Osteoblast (primary cell): ENCODE measurements around the gene MEG3. TPM values are rescaled to one million over a fixed set of nuclear protein-coding genes. Genes with fewer than 3 reads are reported as not detected.

Source experiments
- DNase-seq: peaks from one replicate; pipeline ENCODE4 v3.0.0; 2011; ENCODE audit warnings: low spot score, mixed read lengths; ENCODE audit not compliant: insufficient read length; ENCODE audit errors: missing footprints
- H2AFZ ChIP-seq: 2 replicates; pipeline ENCODE4 v1.6.0; 2011; ENCODE audit warnings: mild to moderate bottlenecking, low read length
- H3K27ac ChIP-seq: 2 replicates; pipeline ENCODE4 v1.5.1; 2011; ENCODE audit warnings: mild to moderate bottlenecking, low read depth, low read length, moderate library complexity
- H3K27me3 ChIP-seq: 2 replicates; pipeline ENCODE4 v1.6.0; 2012; ENCODE audit warnings: mild to moderate bottlenecking, control low read depth, inconsistent platforms, low read length, moderate library complexity; ENCODE audit not compliant: insufficient read depth
- H3K36me3 ChIP-seq: 2 replicates; pipeline ENCODE4 v1.5.1; 2011; ENCODE audit warnings: mild to moderate bottlenecking, low read length, control low read depth, moderate library complexity; ENCODE audit not compliant: insufficient read depth
- H3K4me1 ChIP-seq: 2 replicates; pipeline ENCODE4 v1.5.1; 2011; ENCODE audit warnings: mild to moderate bottlenecking, low read length, control low read depth, moderate library complexity; ENCODE audit not compliant: insufficient read depth
- H3K4me2 ChIP-seq: 2 replicates; pipeline ENCODE4 v1.6.0; 2011; ENCODE audit warnings: mild to moderate bottlenecking, low read length; ENCODE audit not compliant: insufficient read depth
- H3K4me3 ChIP-seq: fragments of 200-600 bp; sonication (generic); 3 replicates; pipeline ENCODE4 v1.5.1; 2012; ENCODE audit warnings: mild to moderate bottlenecking, low read length, inconsistent platforms; ENCODE audit not compliant: insufficient read depth
- H3K79me2 ChIP-seq: 2 replicates; pipeline ENCODE4 v1.6.0; 2012; ENCODE audit warnings: mild to moderate bottlenecking, low read length, control low read depth, inconsistent platforms; ENCODE audit not compliant: insufficient read depth
- H3K9me3 ChIP-seq: 2 replicates; pipeline ENCODE4 v1.5.1; 2011; ENCODE audit warnings: low read depth, low read length, control low read depth
- H4K20me1 ChIP-seq: 2 replicates; pipeline ENCODE4 v1.6.0; 2012; ENCODE audit warnings: mild to moderate bottlenecking, low read length, control low read depth; ENCODE audit not compliant: insufficient read depth
- total RNA-seq: library from RNA; depleted of rRNA; stranded (reverse); fragments of >200 nt; gene quantifications from 2 replicates; pipeline ENCODE4 v1.2.3, GENCODE V29; 2012
- TF ChIP-seq, protein P1 (sequence below): IDR thresholded peaks from 2 replicates; pipeline ENCODE4 v1.5.1; 2011; ENCODE audit warnings: mild to moderate bottlenecking, low read depth, low read length, moderate library complexity; ENCODE audit errors: extremely low read depth

The MEG3 gene
- total RNA-seq, 1 donor, result 200 TPM

DNA sequence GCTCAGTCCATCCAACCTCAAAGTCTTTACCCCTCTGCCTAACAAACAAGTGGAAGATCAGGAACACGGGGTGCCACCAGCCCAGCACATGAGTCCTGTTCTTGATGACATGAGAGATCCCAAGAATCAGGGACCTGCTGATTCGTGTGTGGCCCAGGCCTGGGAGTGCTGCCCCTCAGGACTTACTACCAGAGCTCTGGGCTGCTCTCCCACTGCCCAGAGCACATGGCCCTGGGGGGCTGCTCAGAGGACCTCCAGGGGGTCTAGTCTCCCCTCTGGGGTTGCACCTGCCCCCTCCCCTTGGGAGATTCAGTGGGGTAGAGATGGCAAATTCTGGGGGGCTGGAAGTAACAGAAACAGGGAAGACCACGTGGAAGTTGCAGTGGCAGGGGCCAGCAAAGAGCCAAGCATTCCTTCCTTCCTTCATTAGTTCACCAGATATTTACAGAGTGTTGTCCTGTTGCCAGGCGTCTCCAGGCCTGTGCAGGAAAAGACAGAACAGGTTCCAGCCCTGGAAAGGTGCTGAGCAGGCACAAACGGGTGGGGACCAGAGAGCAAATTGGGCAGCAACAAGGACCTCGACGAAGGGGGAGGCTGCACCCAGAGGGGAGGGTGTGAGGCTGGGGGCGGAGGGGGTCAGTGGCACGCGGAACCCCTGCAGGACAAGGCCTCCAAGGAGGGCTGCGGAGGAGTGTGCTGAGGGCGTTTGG is 45.1 kb upstream of the MEG3 start:
- no peak for DNase-seq
- Histone ChIP-seq H3K27me3 (peaks cover 47% of the 10 kb centered on the region), H3K9me3 (no peaks in the 10 kb centered on the region), H2AFZ (no peak overlapping the region), H3K4me3 (no peak overlapping the region), H3K4me2 (no peak overlapping the region), H3K4me1 (no peaks in the 10 kb centered on the region), H3K79me2 (no peaks in the 10 kb centered on the region), H3K36me3 (no peaks in the 10 kb centered on the region), H4K20me1 (no peaks in the 10 kb centered on the region), H3K27ac (no peak overlapping the region)
- TF ChIP-seq, protein P1, sequence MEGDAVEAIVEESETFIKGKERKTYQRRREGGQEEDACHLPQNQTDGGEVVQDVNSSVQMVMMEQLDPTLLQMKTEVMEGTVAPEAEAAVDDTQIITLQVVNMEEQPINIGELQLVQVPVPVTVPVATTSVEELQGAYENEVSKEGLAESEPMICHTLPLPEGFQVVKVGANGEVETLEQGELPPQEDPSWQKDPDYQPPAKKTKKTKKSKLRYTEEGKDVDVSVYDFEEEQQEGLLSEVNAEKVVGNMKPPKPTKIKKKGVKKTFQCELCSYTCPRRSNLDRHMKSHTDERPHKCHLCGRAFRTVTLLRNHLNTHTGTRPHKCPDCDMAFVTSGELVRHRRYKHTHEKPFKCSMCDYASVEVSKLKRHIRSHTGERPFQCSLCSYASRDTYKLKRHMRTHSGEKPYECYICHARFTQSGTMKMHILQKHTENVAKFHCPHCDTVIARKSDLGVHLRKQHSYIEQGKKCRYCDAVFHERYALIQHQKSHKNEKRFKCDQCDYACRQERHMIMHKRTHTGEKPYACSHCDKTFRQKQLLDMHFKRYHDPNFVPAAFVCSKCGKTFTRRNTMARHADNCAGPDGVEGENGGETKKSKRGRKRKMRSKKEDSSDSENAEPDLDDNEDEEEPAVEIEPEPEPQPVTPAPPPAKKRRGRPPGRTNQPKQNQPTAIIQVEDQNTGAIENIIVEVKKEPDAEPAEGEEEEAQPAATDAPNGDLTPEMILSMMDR, result no peak

DNA sequence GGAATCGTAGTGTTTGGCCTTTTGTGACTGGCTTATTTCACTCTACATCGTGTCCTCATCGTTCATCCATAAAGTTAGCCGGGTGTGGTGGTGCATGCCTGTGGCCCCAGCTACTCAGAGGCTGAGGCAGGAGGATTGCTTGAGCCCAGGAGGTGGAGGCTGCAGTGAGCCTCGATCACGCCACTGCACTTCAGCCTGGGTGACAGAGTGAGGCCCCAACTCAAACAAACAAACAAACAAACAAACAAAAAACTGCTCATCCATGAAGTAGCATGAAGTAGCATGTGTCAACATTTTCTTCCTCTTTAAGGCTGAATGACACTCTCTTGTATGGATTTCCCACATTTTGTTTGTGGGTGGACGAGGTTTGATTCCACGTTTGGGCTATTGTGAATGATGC is 44.0 kb upstream of the MEG3 start:
- H3K79me2 ChIP-seq, result no peaks in the 10 kb centered on the region
- DNase-seq, result no peak
- H3K4me3 ChIP-seq, result no peak overlapping the region
- no peaks in the 10 kb centered on the region for H3K9me3 ChIP-seq
- no peak overlapping the region for H3K27ac ChIP-seq
- no peaks in the 10 kb centered on the region for H4K20me1 ChIP-seq
- H3K36me3 ChIP-seq, result no peaks in the 10 kb centered on the region
- peaks cover 49% of the 10 kb centered on the region for H3K27me3 ChIP-seq
- H3K4me2 ChIP-seq, result no peak overlapping the region
- no peaks in the 10 kb centered on the region for H3K4me1 ChIP-seq
- H2AFZ ChIP-seq, result no peak overlapping the region
- TF ChIP-seq, protein P1, result no peak

DNA sequence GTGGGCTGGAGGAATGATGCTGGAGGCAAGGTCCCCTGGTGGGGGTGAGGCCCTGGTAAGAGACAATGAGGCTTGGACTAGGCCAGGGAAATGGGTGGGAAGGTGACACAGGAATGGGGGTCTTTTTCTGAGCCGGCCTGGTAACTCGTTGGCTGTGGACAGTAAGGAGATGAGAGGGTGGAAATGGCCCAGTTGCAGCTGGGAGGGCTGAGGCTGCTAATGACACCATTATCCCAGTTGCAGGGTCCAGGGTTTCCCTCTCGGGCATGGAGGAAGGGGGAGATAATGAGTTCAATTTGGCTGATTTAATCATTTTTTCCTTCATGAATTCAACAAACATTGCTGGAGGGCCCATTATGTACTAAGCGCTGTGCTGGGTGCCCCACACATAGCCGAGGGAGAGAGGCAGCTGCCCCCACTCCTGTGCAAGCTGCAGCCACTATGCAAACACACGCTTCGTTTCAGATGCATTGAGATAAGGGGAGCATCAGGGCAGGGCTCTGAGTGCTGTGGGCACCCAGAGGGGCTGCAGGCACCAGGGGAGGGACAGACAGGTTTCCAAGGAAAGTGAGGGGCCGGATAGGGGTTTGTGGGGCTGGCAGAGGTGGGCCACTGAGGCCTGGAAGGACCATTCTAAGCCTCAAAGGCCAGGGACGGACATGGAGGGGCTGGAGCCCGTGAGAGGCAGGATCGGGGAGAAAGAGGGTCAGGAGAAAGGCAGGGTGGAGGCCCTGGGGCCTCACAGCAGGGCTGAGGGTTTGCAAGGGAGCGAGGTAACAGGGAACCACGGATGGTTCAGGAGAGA is 43.2 kb upstream of the MEG3 start:
- H3K27me3 ChIP-seq, result peaks cover 44% of the 10 kb centered on the region
- TF ChIP-seq, protein P1, result no peak

GRCh38 chr14:100783630-100784370 is 42.1 kb upstream of the MEG3 start:
- H3K4me1 ChIP-seq, result no peaks in the 10 kb centered on the region
- no peak overlapping the region for H3K4me2 ChIP-seq
- no peaks in the 10 kb centered on the region for H3K9me3 ChIP-seq
- peaks cover 33% of the 10 kb centered on the region for H3K27me3 ChIP-seq
- no peaks in the 10 kb centered on the region for H4K20me1 ChIP-seq
- H3K79me2 ChIP-seq, result no peaks in the 10 kb centered on the region
- H2AFZ ChIP-seq, result no peak overlapping the region
- H3K4me3 ChIP-seq, result no peak overlapping the region
- TF ChIP-seq, protein P1, result no peak
- no peak for DNase-seq
- H3K36me3 ChIP-seq, result no peaks in the 10 kb centered on the region
- H3K27ac ChIP-seq, result no peak overlapping the region

More for the DNA sequence above, 43.2 kb upstream of the MEG3 start:
- Histone ChIP-seq H3K4me1 (no peaks in the 10 kb centered on the region), H3K9me3 (no peaks in the 10 kb centered on the region), H3K36me3 (no peaks in the 10 kb centered on the region), H4K20me1 (no peaks in the 10 kb centered on the region), H3K27ac (no peak overlapping the region), H3K4me2 (no peak overlapping the region), H3K79me2 (no peaks in the 10 kb centered on the region), H2AFZ (no peak overlapping the region), H3K4me3 (no peak overlapping the region)
- no peak for DNase-seq
